ENCODE data around the gene JUNB.

Gene JUNB

DNA sequence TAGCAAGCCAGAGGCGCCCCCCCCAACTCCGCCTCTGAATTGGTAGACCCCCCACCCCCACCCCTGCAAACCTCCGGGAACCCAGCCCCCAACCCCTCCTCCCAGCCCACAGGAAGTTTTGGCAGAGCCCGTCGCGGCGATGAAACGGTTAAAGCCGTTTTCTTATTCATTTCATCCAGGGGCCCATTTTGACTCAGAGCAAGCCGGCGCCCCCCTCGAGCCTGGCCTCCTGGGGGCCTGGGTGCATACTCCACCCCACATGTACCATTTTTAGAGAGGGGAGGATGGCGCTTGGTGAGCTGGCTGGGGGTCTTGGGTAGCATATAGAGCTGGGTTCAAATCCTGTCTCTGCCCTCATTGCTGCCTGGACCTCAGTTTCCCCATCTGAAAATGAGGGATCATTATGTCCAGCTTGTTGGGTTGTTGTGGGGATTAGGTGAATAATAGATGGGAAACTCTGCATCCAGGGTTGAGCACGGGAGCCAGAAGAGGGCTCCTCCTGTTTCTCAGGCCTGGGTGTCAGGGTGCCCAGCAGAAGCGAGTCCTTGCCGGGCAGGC is 7.9 kb upstream of the JUNB start:
- ChIA-PET CTCF (interaction anchor here (1.0 to 11.6 kb wide), 3 partner anchors 13 to 23 kb away, joined by 5 to 399 read pairs (median 6); partner anchors contain the start of genes JUNB, PRDX2, RNASEH2A and THSD8), POLR2A (interaction anchor here (1.2 to 2.0 kb wide), 2 partner anchors 9 to 12 kb away, joined by 4 to 70 read pairs; partner anchors contain the start of gene JUNB)
- TF ChIP-seq, protein P1, sequence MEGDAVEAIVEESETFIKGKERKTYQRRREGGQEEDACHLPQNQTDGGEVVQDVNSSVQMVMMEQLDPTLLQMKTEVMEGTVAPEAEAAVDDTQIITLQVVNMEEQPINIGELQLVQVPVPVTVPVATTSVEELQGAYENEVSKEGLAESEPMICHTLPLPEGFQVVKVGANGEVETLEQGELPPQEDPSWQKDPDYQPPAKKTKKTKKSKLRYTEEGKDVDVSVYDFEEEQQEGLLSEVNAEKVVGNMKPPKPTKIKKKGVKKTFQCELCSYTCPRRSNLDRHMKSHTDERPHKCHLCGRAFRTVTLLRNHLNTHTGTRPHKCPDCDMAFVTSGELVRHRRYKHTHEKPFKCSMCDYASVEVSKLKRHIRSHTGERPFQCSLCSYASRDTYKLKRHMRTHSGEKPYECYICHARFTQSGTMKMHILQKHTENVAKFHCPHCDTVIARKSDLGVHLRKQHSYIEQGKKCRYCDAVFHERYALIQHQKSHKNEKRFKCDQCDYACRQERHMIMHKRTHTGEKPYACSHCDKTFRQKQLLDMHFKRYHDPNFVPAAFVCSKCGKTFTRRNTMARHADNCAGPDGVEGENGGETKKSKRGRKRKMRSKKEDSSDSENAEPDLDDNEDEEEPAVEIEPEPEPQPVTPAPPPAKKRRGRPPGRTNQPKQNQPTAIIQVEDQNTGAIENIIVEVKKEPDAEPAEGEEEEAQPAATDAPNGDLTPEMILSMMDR (IDR thresholded peaks at IDR 0.05; ENCODE audit: control extremely low read depth, extremely low read depth, low read depth, missing control alignments) = no peak
- DNase-seq (ENCODE audit: extremely low spot score) = peak; percentile 46

DNA sequence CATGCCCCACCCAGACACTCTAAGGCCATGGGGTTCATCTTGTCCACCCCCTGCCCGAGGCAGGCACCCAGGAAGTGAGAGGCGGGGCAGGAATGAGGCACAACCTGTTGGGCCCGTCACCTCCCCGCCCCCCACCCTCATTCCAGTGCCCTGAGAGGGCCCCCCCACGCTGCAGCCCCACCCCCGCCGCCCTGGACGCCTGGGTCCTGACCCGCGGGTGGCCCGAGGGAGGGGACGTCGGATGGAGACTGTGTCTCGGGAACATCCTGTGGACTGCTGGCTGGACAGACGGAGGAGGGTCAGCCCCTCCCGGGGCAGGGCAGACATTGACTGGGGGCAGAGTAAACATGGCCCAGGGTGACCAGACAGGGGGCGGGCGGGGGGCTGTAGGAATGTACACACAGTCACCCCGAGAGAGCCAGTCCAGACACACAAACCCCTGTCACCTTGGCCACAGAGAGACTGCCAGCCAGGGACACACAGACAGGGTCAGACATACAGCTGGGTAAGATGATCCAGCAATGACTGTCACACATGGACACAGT is 7.4 kb upstream of the JUNB start:
- CTCF ChIA-PET = interaction anchor here (1.4 kb wide), 1 partner anchor 12 kb away, joined by 5 read pairs; no protein-coding TSS in a partner anchor
- TF ChIP-seq, protein P1 (IDR thresholded peaks at IDR 0.05; ENCODE audit: control extremely low read depth, extremely low read depth, low read depth, missing control alignments) = no peak
- POLR2A ChIA-PET = interaction anchor here (2.0 kb wide), 1 partner anchor 8 kb away, joined by 70 read pairs; the partner anchor contains the start of gene JUNB
- no peak for DNase-seq (ENCODE audit: extremely low spot score)

DNA sequence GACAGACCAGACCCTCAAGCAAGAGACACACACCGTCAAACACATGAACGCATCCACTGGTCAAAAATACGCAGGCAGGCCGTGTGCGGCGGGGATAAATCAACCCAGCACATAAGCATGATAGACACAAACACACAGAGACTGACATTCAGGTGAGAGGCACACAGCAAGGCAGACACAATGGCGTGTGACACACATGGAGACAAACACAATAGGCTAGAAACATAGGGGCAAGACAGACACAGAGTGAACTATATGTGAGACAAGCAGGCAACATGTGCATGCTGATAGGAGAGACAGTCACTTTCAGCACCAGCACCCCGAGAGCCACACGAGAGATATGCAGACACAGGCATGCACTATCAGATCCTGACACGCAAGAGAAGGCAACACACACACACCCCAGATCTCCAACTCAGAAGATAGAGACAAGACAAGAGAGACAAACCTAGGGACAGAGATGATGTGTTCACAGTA is 6.9 kb upstream of the JUNB start:
- TF ChIP-seq, protein P1 (IDR thresholded peaks at IDR 0.05; ENCODE audit: control extremely low read depth, extremely low read depth, low read depth, missing control alignments) = no peak
- ChIA-PET CTCF (interaction anchor here (1.4 kb wide), 1 partner anchor 12 kb away, joined by 5 read pairs; no protein-coding TSS in a partner anchor), POLR2A (no interaction called here)
- no peak for DNase-seq (ENCODE audit: extremely low spot score)

DNA sequence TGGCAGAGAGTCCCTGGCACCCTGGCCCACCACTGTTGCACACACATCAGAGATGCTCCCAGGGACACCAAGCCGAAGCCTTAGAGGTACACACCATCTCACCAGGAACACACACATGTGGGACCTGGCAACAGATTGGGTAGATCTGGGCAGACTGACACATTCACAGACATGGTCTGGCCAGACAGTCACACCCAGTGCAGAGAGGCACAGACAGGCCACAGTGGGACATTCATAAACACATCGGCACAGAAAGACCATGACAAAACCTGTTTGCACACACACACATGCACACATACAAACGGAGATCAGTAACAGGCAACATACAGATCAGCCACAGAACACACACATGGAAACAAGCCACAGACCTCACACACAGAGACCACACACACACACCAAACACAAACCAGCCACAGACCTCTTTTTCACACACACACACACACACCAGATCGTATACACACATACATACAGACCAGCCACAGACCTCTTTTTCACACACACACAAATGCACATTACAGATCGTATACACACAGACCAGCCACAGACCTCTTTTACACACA is 6.3 kb upstream of the JUNB start:
- ChIA-PET POLR2A (no interaction called here), CTCF (interaction anchor here (0.9 kb wide), 1 partner anchor 11 kb away, joined by 3 read pairs; no protein-coding TSS in a partner anchor)
- DNase-seq (ENCODE audit: extremely low spot score) = no peak
- TF ChIP-seq, protein P1 (IDR thresholded peaks at IDR 0.05; ENCODE audit: control extremely low read depth, extremely low read depth, low read depth, missing control alignments) = no peak

DNA sequence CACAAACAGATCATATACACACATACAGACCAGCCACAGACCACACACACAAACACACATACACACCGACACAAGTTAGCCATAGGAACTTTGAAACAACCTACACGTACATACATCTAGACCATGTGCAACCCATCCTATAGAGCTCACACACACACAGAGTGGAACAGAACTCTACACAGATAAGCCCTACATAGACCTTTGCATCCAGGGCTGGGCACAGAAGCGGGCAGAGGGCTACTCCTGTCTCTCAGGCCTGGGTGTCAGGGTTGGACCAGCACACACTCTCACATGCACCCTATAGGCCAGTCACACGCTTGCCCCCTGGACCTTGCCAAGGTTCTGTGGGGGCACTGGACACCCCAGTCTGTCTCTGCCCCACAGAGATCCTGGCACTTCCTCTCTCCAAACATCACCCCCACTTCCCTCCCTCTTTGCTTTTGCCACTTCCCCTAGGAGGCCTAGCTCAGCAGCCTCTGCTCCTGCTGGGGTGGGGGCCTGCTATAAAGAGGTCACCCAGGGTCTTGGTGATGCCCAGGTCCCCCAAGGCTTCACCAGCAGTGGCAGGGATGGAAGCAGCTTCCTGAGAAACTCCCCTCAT is 5.8 kb upstream of the JUNB start:
- no peak for DNase-seq (ENCODE audit: extremely low spot score)
- TF ChIP-seq, protein P1 (IDR thresholded peaks at IDR 0.05; ENCODE audit: control extremely low read depth, extremely low read depth, low read depth, missing control alignments) = no peak
- POLR2A ChIA-PET = no interaction called here
- CTCF ChIA-PET = interaction anchor here (0.9 to 4.3 kb wide), 2 partner anchors 8 to 10 kb away, joined by 3 to 62 read pairs; no protein-coding TSS in a partner anchor

DNA sequence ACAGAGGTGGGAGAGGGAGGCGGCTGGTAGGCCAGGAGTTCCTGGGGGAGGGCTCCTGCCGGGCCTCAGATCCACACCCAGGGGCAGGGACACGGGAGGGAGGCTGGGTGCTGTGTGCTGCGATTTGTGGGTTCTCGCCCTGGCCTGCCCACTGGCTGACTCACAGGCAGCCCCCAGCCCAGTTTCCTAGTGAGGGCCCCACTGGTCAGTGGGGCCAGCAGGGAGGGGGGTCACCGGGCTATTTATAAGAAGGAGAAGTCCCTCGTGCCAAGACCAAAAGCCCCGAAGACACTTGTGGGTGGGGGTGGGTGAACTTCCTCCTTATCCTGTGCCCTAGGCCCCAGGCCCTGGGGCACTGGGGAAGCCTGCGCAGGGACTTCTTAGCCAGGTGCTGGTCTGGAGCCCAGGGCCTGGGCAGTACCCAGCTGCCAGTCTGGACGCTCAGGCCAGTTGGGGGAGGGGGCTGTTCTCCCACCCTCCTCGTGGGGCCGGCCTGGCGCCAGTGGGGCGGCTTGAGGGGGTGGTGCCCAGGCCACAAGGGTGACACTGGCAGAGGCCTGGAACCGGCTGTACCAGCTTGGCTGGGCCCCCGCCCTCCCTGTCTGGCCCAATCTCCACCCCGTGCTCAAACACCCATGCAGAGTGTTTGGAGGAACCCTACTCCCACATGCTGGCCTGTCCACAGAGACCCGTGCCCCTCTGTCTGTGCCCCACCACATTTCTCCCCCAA is 5.0 kb upstream of the JUNB start:
- TF ChIP-seq, protein P1 (IDR thresholded peaks at IDR 0.05; ENCODE audit: control extremely low read depth, extremely low read depth, low read depth, missing control alignments) = no peak
- DNase-seq (ENCODE audit: extremely low spot score) = no peak
- CTCF ChIA-PET = interaction anchor here (0.8 to 4.3 kb wide), 3 partner anchors 9 to 99 kb away, joined by 3 to 62 read pairs (median 15); no protein-coding TSS in a partner anchor
- POLR2A ChIA-PET = no interaction called here
